HG03025 (cell line): ENCODE measurements around the gene ZDHHC13.

Source experiments
- ATAC-seq: cut with Tn5 transposase; IDR thresholded peaks from one replicate; pipeline ENCODE4 v1.9.1; 2021; ENCODE audit warnings: mild to moderate bottlenecking, moderate library complexity; ENCODE audit not compliant: unreplicated experiment, low FRiP score

The ZDHHC13 gene

GRCh38 chr11:19200410-19201201 is 83.6 kb downstream of the ZDHHC13 start:
- no peak for ATAC-seq

GRCh38 chr11:19201737-19202605 is 85.0 kb downstream of the ZDHHC13 start, which contains the start of gene CSRP3:
Gene CSRP3, minus strand, starts transcription at chr11:19201983. Its CDS starts 9,535 bp downstream, at chr11:19192448.
- no peak for ATAC-seq

- no peak for ATAC-seq
Observed at GRCh38 chr11:19204836-19205235, 87.9 kb downstream of the ZDHHC13 start.

- ATAC-seq = no peak
Observed at GRCh38 chr11:19208181-19208580, 91.2 kb downstream of the ZDHHC13 start.

- ATAC-seq = no peak
Observed at GRCh38 chr11:19208959-19209546, 92.1 kb downstream of the ZDHHC13 start.

- ATAC-seq = no peak
Observed at GRCh38 chr11:19209617-19210370, 92.8 kb downstream of the ZDHHC13 start.

- no peak for ATAC-seq
Observed at GRCh38 chr11:19216021-19216420, 99.1 kb downstream of the ZDHHC13 start.

GRCh38 chr11:19216709-19217374 is 99.9 kb downstream of the ZDHHC13 start:
- no peak for ATAC-seq

GRCh38 chr11:19218216-19218615 is 101.2 kb downstream of the ZDHHC13 start:
- ATAC-seq = no peak

- ATAC-seq = no peak
Observed at GRCh38 chr11:19218786-19219460, 102.0 kb downstream of the ZDHHC13 start.

- no peak for ATAC-seq
Observed at GRCh38 chr11:19220903-19221724, 104.1 kb downstream of the ZDHHC13 start.

- ATAC-seq = no peak
Observed at GRCh38 chr11:19225123-19225522, 108.2 kb downstream of the ZDHHC13 start.

- no peak for ATAC-seq
Observed at GRCh38 chr11:19225581-19225980, 108.6 kb downstream of the ZDHHC13 start.
